Left hindlimb (tissue), 1 donor: ENCODE measurements around the gene LMLN.
A peak's percentile ranks its signal among the peaks of the same experiment; 100 is the strongest.
"Not testable (repeated sequence)": the region's sequence is repeated elsewhere in the genome, so short reads cannot be mapped to it uniquely, and the experiment has no call there.

Experiments
- DNase-seq: peaks from one replicate; pipeline ENCODE4 v3.0.0-alpha.2; 2018

LMLN gene

DNA sequence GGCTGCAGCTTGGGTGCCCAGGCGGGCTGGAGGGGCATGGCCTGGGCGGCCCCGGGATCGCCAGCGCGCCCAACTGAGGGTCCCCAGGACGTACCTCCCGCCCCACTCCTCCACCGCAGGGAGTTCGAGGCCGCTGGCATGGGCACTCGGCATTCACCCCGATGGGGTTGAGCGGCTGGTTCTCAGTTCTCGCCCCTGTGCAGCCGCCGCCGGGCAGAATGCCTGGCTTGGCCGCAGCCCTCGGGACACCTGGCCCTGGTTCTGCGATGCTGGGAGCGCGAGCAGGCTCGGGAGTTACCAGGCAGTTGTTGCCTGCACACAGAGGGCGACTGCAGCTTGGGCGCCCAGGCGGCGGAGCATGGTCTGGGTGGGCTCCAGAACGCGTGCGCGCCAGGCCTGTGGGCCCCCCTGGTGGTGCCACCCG, 121.4 kb downstream of the LMLN start:
- DNase-seq: peak; percentile 23

DNA sequence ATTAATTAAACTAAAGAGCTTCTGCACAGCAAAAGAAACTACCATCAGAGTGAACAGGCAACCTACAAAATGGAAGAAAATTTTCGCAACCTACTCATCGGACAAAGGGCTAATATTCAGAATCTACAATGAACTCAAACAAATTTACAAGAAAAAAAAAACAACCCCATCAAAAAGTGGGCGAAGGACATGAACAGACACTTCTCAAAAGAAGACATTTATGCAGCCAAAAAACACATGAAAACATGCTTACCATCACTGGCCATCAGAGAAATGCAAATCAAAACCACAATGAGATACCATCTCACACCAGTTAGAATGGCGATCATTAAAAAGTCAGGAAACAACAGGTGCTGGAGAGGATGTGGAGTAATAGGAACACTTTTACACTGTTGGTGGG, 122.2 kb downstream of the LMLN start:
- not testable (repeated sequence) for DNase-seq

DNA sequence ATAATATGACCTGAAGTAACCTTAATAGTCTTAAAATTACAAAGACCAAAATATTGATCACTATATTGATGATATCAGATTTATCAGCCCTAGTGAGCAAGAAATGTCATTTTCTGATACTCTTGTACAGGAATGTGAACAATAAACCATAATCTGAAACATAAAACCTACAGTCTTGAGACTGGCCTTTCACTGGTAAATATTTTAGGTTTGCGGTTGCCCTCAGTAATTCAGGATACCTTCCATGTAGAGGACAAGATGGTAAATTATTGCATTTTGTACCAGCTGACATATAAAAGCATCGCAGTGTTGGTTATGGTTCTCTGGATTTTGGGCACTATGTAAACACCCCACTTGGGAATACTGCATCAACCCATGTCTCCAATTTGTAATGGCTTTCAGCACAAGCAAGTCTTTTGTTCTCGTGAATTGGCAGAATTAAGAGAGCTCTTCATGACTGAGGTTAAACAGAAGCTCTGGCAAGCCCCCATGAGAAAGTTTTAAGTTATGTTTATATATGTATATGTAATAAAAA, 128.5 kb downstream of the LMLN start:
- DNase-seq: no peak

DNA sequence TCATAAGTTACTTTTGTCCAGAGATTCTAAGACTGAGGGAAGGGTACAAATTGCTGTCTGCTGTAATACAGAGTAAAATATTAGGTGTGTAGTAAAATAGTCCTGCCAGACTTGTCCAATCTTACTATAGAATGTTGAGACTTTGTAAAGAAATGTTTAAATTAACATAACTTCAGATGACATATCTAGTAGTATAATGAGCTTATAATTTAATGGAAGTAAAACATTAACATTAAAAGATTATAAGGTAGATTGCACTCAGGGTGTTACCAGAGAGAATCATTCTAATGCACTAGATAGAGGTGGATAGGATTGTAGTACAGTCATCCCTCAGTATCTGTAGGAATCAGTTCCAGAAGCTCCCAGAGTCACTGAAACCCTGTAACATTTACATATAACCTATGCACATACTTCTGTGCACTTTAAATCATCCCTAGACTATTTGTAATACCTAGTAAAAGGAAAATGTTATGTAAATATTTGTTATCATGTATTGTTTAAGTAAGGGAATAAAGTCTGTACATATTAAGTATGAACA, 130.8 kb downstream of the LMLN start:
- no peak for DNase-seq

DNA sequence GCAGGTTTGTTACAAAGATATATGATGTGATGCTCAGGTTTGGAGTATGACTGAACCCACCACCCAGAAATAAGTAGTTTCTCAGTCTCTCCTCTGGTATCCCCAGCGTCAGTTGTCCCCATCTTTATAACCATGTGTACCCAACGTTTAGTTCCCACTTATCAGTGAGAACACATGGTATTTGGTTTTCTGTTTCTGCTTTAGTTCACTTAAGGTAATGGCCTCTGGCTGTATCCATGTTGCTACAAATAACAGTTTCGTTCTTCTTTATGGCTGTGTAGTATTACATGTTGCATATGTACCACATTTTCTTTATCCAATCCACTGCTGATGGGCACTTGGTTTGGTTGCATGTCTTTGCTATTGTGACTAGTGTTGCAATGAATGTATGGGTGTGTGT, 132.3 kb downstream of the LMLN start:
- no peak for DNase-seq

- no peak for DNase-seq
Measured at GRCh38 chr3:198093112-198093679, 133.2 kb downstream of the LMLN start.
